ENCODE data around the gene USP9X. TPM values are rescaled to one million over a fixed set of nuclear protein-coding genes. Genes with fewer than 3 reads are reported as not detected.
"Not testable (repeated sequence)": the region's sequence is repeated elsewhere in the genome, so short reads cannot be mapped to it uniquely, and the experiment has no call there.

The USP9X gene
- polyA plus RNA-seq, 3 donors from 2014 or later, result 7.4 to 30.7 (median 12.0) TPM

DNA sequence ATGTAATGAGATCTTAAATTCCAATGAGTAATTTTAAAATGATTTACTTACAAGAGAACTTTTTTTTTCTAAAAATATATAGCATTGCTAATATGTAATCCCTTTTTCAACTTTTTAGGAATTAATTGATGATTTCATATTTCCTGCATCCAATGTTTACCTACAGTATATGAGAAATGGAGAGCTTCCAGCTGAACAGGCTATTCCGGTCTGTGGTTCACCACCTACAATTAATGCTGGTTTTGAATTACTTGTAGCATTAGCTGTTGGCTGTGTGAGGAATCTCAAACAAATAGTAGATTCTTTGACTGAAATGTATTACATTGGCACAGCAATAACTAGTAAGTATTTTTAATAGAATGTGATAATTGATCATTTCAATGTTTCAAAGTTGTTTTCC lies 113.2 kb downstream of the USP9X start:
- Mint-ChIP-seq H3K4me1 (peaks cover 5 to 25% of the 10 kb centered on the region in 2 donors), H3K27ac (no peak overlapping the region), H3K4me3 (no peak overlapping the region), H3K36me3 (peaks cover 5 to 48% (median 31%) of the 10 kb centered on the region in 3 donors), H3K9me3 (no peaks in the 10 kb centered on the region), H3K27me3 (ENCODE audit: low read depth in 3 of 3) (peaks cover 0 to 7% (median 0%) of the 10 kb centered on the region in 3 donors)
- no peak for DNase-seq

DNA sequence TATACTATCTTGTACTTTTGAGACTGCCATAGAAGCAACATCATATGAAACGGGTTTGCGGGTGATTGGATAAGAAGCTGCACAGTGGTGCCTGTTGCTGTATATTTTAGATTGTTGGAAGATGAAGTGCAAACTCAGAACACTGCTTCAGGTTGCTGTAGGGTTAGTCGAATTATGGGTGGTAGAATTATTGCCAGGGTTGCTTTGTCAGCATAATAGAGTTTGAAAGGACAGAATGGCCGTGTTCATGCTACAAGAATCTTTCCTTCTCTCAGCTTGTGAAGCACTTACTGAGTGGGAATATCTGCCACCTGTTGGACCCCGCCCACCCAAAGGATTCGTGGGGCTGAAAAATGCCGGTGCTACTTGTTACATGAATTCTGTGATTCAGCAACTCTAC lies 115.5 kb downstream of the USP9X start:
- Mint-ChIP-seq H3K4me3 (no peak overlapping the region), H3K36me3 (peaks cover 10 to 64% (median 42%) of the 10 kb centered on the region in 3 donors), H3K9me3 (no peaks in the 10 kb centered on the region), H3K27me3 (ENCODE audit: low read depth in 3 of 3) (peaks cover 0 to 6% (median 2%) of the 10 kb centered on the region in 3 donors), H3K27ac (peak overlapping the region in 1 of 6 donors; percentile 48), H3K4me1 (peaks cover 0 to 15% of the 10 kb centered on the region in 2 donors)
- no peak for DNase-seq

DNA sequence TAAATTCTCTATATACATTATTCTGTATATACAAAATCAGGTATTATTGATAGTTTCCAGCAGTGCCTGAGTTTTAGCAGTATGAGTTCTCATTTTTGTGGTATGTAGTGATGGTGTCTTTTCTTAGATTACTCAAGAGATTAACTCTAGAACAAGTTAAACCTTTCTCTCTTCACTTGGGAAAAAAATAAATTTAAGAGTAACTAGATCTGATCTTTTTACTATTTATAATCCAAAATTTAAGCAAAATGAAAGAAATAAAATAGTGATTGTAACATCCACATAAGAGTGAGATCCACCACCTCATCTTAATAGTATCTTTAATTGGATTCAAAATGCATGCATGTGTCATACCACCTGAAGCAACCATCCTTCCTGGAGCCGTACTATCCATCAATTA lies 124.6 kb downstream of the USP9X start:
- H3K9me3 Mint-ChIP-seq, result peaks cover 15 to 35% (median 27%) of the 10 kb centered on the region in 6 donors
- H3K4me3 Mint-ChIP-seq, result no peak overlapping the region
- DNase-seq, result no peak
- peaks cover 2 to 3% (median 3%) of the 10 kb centered on the region in 3 donors for H3K27me3 Mint-ChIP-seq (ENCODE audit: low read depth in 3 of 3)
- no peaks in the 10 kb centered on the region for H3K4me1 Mint-ChIP-seq
- H3K36me3 Mint-ChIP-seq, result peaks cover 39 to 81% (median 50%) of the 10 kb centered on the region in 3 donors
- H3K27ac Mint-ChIP-seq, result no peak overlapping the region

DNA sequence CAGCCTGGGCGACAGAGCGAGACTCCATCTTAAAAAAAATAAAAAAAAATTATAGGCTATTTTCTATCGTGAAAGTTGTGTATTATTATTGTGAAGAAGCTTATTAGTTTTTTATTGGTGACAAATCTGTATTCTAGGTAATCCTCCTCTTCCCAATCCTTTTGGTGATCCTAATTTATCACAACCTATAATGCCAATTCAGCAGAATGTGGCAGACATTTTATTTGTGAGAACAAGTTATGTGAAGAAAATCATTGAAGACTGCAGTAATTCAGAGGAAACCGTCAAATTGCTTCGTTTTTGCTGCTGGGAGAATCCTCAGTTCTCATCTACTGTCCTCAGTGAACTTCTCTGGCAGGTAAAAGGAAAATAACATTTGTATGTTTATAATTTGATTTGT lies 139.4 kb downstream of the USP9X start:
- peaks cover 0 to 5% (median 0%) of the 10 kb centered on the region in 3 donors for H3K27me3 Mint-ChIP-seq (ENCODE audit: low read depth in 3 of 3)
- peaks cover 9 to 66% (median 40%) of the 10 kb centered on the region in 3 donors for H3K36me3 Mint-ChIP-seq
- H3K27ac Mint-ChIP-seq, result peak overlapping the region in 1 of 6 donors; percentile 47
- no peak for DNase-seq
- H3K9me3 Mint-ChIP-seq, result no peaks in the 10 kb centered on the region
- H3K4me3 Mint-ChIP-seq, result no peak overlapping the region
- H3K4me1 Mint-ChIP-seq, result no peaks in the 10 kb centered on the region

DNA sequence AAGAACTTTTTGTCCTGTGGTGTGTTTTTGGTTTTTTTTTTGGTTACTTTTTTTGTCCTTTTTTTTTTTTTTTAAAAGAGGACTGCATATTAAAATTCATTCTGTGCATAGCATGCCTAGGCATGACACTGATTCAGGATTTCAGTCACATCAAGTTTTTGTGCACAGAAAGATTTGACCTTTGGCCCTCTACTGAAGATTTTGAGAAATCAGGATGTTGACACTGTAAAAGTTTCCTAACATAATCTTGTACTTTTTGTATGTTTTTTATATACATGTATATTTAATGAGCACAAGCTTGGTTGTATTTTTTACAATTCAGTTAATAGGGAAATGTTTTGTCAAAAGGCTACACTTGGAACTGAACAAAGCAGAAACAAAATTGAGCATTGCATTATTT lies 148.7 kb downstream of the USP9X start:
- Mint-ChIP-seq H3K27ac (no peak overlapping the region), H3K9me3 (no peaks in the 10 kb centered on the region), H3K4me1 (peaks cover 0 to 3% of the 10 kb centered on the region in 2 donors), H3K27me3 (ENCODE audit: low read depth in 3 of 3) (peaks cover 0 to 4% (median 0%) of the 10 kb centered on the region in 3 donors), H3K36me3 (peaks cover 5 to 36% (median 21%) of the 10 kb centered on the region in 3 donors), H3K4me3 (no peak overlapping the region)
- no peak for DNase-seq

DNA sequence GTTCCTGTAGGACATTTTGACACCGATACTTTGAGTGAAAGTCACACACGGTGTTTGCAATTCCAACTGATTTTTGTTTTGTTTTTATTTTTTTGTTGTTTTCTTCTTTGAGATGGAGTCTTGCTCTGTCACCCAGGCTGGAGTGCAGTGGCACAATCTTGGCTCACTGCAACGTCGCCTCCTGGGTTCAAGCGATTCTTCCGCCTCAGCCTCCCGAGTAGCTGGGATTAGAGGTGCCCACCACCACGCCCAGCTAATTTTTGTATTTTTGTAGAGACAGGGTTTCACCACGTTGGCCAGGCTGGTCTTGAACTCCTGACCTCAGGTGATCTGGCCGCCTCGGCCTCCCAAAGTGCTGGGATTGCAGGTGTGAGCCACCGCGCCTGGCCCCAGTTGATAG lies 149.2 kb downstream of the USP9X start:
- H3K9me3 Mint-ChIP-seq; H3K4me1 Mint-ChIP-seq; DNase-seq; H3K4me3 Mint-ChIP-seq; H3K27me3 Mint-ChIP-seq (ENCODE audit: low read depth in 3 of 3): not testable (repeated sequence)
- peak overlapping the region in 1 of 6 donors; percentile 34 for H3K27ac Mint-ChIP-seq
- peaks cover 5 to 32% (median 20%) of the 10 kb centered on the region in 3 donors for H3K36me3 Mint-ChIP-seq

DNA sequence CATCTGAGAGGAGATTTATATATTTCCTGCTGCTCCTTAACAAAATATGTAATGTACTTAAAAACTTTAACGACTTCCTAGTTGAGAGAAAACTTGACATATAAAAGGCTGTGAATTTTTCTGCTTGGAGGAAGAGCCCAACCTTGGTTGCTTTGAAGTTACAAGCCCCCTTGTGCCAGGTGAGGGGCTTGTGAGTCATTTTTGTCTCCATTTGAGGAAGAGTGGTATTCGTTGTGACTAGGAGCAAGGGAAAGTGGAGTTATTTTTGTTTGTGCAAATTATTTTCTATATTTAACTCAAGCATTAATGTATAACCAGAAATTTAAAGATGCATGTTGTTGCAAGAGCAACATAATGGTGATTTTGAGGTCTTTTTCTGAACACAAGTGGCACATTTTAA lies 149.7 kb downstream of the USP9X start:
- peaks cover 0 to 4% (median 0%) of the 10 kb centered on the region in 3 donors for H3K27me3 Mint-ChIP-seq (ENCODE audit: low read depth in 3 of 3)

DNA sequence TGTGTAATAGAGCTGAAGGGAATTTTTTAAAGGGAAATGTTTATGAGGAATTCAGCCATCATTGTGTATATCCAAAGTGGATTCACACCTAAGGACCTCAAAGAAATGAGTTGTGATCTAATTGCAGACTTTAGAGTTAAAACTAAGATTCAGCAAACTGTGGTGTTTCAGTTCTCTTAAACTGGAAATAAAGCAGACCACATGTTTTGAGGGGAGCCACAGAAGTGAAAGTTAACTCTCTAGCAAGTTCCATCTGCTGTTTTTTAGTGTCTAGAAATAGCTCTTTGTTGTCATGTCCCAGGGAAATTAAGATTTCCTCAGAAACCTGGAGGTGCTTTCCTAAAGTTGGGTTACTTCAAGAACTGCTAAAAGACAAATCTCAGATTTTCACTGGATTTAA lies 151.4 kb downstream of the USP9X start:
- DNase-seq, result no peak
- Mint-ChIP-seq H3K27me3 (ENCODE audit: low read depth in 3 of 3) (peaks cover 0 to 4% (median 0%) of the 10 kb centered on the region in 3 donors), H3K4me1 (peaks cover 0 to 3% of the 10 kb centered on the region in 2 donors), H3K4me3 (no peak overlapping the region), H3K36me3 (peaks cover 5 to 21% (median 16%) of the 10 kb centered on the region in 3 donors), H3K9me3 (no peaks in the 10 kb centered on the region), H3K27ac (no peak overlapping the region)

More for the DNA sequence above, 149.7 kb downstream of the USP9X start:
- Mint-ChIP-seq H3K27ac (peak overlapping the region in 1 of 6 donors; percentile 34), H3K36me3 (peaks cover 5 to 28% (median 17%) of the 10 kb centered on the region in 3 donors), H3K4me1 (peaks cover 0 to 3% of the 10 kb centered on the region in 2 donors), H3K9me3 (no peaks in the 10 kb centered on the region), H3K4me3 (no peak overlapping the region)
- no peak for DNase-seq

DNA sequence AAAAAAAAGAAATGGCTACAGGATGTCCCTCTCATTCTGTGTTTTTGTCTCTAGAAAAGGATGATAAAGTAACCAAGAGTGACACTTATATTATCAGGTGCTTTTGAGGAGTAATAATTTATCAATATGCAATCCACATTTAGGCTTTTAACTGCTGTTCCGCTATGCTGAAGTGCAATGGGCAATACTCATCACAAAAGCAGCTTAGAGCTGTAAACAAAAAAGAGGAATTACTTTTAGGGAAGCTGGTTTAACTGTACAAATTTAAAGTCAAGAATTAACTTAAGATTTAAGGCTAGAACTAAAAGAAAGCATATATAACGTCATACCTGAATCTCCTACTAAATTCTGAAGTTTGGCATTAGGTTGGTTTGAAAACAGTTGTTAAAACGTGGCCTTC lies 155.3 kb downstream of the USP9X start:
- Mint-ChIP-seq H3K36me3 (no peaks in the 10 kb centered on the region), H3K27me3 (ENCODE audit: low read depth in 3 of 3) (peaks cover 0 to 3% (median 2%) of the 10 kb centered on the region in 3 donors), H3K4me1 (peaks cover 0 to 3% of the 10 kb centered on the region in 2 donors), H3K4me3 (no peak overlapping the region), H3K9me3 (no peaks in the 10 kb centered on the region), H3K27ac (no peak overlapping the region)
- no peak for DNase-seq

DNA sequence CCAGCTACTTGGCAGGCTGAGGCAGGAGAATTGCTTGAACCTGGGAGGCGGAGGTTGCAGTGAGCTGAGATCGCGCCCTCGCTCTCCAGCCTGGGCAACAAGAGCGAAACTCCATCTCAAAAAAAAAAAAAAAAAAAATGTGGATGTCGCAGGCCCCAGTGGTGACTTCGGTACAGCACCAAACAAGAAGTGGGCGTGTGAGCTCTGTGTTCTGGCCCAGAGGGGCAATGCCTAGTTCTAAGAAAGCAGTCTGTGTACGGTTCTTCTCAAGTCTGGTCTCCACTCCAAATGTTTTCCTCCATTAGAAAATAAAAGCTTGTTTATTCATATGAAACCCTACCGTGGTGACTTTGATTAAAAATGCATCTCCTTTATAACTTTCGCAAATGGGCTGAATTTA lies 156.7 kb downstream of the USP9X start:
- DNase-seq, result no peak
- Mint-ChIP-seq H3K4me1 (peaks cover 0 to 3% of the 10 kb centered on the region in 2 donors), H3K4me3 (no peak overlapping the region), H3K27me3 (ENCODE audit: low read depth in 3 of 3) (peaks cover 0 to 3% (median 2%) of the 10 kb centered on the region in 3 donors), H3K9me3 (no peaks in the 10 kb centered on the region), H3K27ac (no peak overlapping the region), H3K36me3 (no peaks in the 10 kb centered on the region)

DNA sequence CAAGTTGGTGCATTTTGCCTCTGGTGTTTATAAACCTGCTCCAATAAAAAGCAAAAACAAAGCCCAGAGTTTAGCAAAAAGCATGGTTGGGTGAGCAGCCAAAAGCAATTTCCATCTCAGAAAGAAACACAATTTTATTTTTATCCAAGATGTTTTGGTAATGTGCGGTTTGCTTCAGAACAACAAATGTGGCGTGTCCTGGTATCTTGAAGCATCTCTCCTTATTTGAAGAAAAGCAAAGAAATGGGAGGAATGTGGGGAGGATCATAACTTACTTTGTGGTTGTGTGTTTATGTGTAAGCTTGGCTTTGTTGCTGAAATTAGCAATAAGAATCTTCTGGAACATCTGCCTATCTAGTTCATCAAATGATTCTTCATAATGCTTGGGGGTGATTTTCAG lies 160.4 kb downstream of the USP9X start:
- Mint-ChIP-seq H3K36me3 (no peaks in the 10 kb centered on the region), H3K9me3 (no peaks in the 10 kb centered on the region), H3K27ac (no peak overlapping the region), H3K4me3 (no peak overlapping the region), H3K27me3 (ENCODE audit: low read depth in 3 of 3) (peaks cover 0 to 3% (median 0%) of the 10 kb centered on the region in 3 donors), H3K4me1 (no peaks in the 10 kb centered on the region)
- no peak for DNase-seq

DNA sequence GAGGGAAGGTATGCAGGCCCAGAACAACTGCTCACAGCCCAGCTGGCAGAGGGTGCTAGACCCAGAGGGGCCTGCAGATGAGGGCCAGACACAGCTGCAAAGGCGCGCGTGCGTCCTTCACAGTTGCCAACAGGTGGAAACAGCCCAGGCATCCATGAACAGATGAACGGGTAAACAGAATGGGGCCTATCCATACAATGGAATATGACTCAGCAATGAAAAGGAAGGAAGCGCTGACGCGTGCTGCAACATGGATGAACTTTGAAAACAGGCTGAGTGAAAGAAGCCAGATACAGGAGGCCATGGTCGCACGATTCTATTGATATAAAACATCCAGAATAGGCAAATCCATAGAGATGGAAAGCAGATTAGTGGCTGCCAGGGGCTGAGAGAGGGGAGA lies 165.6 kb downstream of the USP9X start:
- Mint-ChIP-seq H3K27me3 (ENCODE audit: low read depth in 3 of 3) (peaks cover 0 to 4% (median 2%) of the 10 kb centered on the region in 3 donors), H3K4me3 (no peak overlapping the region), H3K27ac (no peak overlapping the region)

DNA sequence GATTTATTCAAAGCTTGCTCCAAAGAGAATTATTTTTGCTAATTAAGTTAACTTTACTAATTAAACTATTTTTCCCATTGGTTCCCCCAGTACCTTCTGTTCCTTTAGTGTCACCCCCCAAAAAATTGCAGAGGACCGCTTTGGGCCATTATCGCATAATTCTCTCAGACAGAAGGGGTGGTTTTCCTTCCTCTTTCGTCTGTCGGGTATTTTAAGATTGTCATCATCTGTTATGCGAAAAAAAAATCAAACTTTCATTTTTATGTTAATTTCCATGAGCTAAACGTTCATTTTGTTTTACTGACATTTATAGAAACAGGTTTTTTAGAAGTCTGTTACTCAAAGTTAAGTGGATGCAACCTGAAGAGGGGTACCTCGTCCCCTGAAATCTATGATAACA lies 172.6 kb downstream of the USP9X start:
- Mint-ChIP-seq H3K27me3 (ENCODE audit: low read depth in 3 of 3) (peaks cover 1 to 3% (median 2%) of the 10 kb centered on the region in 3 donors), H3K36me3 (no peaks in the 10 kb centered on the region), H3K4me1 (peaks cover 5 to 10% of the 10 kb centered on the region in 2 donors), H3K4me3 (no peak overlapping the region), H3K9me3 (no peaks in the 10 kb centered on the region), H3K27ac (no peak overlapping the region)
- DNase-seq, result no peak

More for the DNA sequence above, 165.6 kb downstream of the USP9X start:
- Mint-ChIP-seq H3K4me1 (peaks cover 6 to 10% of the 10 kb centered on the region in 2 donors), H3K36me3 (no peaks in the 10 kb centered on the region), H3K9me3 (no peaks in the 10 kb centered on the region)
- DNase-seq, result no peak

DNA sequence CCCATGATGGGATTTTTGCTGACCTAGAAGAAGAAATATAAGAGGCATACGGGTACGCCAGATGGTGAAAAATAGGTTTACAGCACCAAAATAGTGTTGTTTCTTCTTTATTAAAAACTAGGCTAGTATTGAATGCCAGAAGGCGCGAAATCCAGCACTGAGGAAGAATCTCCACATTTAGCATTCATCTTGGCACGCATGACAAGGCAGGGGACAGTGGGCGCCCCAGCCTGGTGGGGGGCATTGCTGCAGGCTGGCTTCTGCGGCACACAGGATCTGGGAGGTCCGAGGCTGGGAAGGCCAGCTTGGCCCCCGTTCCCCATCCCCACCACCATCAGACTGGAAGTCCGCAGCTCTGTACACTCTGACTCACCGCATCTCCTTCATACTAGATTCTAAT lies 173.0 kb downstream of the USP9X start:
- peaks cover 1 to 3% (median 2%) of the 10 kb centered on the region in 3 donors for H3K27me3 Mint-ChIP-seq (ENCODE audit: low read depth in 3 of 3)
- no peak overlapping the region for H3K27ac Mint-ChIP-seq
- no peaks in the 10 kb centered on the region for H3K36me3 Mint-ChIP-seq
- no peak for DNase-seq
- no peak overlapping the region for H3K4me3 Mint-ChIP-seq
- no peaks in the 10 kb centered on the region for H3K9me3 Mint-ChIP-seq
- H3K4me1 Mint-ChIP-seq, result peaks cover 4 to 6% of the 10 kb centered on the region in 2 donors

DNA sequence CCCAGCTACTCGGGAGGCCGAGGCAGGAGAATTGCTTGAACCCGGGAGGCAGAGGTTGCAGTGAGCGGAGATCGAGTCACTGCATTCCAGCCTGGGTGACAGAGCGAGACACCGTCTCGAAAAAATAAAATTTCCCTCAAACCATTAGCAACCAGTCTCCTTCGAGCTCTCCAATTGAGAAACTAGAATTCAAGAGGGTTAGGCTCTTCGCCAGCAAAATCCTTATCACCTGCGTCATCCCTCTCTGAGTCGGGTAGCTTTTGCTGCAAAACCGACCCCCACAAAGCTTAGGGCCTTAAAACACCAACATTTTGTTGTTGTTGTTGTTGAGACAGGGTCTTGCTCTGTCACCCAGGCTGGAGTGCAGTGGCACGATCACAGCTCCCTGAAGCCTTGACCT lies 173.6 kb downstream of the USP9X start:
- H3K9me3 Mint-ChIP-seq, result no peaks in the 10 kb centered on the region
- peaks cover 1 to 3% (median 2%) of the 10 kb centered on the region in 3 donors for H3K27me3 Mint-ChIP-seq (ENCODE audit: low read depth in 3 of 3)
- H3K4me3 Mint-ChIP-seq, result no peak overlapping the region
- no peaks in the 10 kb centered on the region for H3K36me3 Mint-ChIP-seq
- H3K27ac Mint-ChIP-seq, result no peak overlapping the region
- H3K4me1 Mint-ChIP-seq, result no peaks in the 10 kb centered on the region
- DNase-seq, result no peak

All from immature natural killer cell (primary cell).